ENCODE measurements around the gene PLXNA4. TPM values are rescaled to one million over a fixed set of nuclear protein-coding genes. Genes with fewer than 3 reads are reported as not detected.

Gene PLXNA4
- total RNA-seq, 4 donors from 2014 or later = 4.8 to 19.7 (median 10.7) TPM

- H3K4me3 ChIP-seq = no peak overlapping the region
- no peaks in the 10 kb centered on the region for H3K4me1 ChIP-seq
- no peak for ATAC-seq
- H3K9me3 ChIP-seq = no peaks in the 10 kb centered on the region
- no peaks in the 10 kb centered on the region for H3K36me3 ChIP-seq
- TF ChIP-seq EP300 (IDR thresholded peaks at IDR 0.05) = no peak
- no peak for TF ChIP-seq POLR2AphosphoS5 (IDR thresholded peaks at IDR 0.05)
- TF ChIP-seq POLR2A (IDR thresholded peaks at IDR 0.05) = no peak
- TF ChIP-seq CTCF (IDR thresholded peaks at IDR 0.05) = no peak
- no peaks in the 10 kb centered on the region for H3K27me3 ChIP-seq
- 0 to 52% methylated on average over 1 to 6 of the region's 7 CpGs for WGBS, 2 donors (ENCODE audit: low coverage in 1 of 2)
- no peak overlapping the region for H3K27ac ChIP-seq
Observed at GRCh38 chr7:132123773-132124172, 452.5 kb downstream of the PLXNA4 start.

- H3K9me3 ChIP-seq = no peaks in the 10 kb centered on the region
- 73 to 79% methylated on average over 3 to 5 of the region's 6 CpGs for WGBS, 2 donors (ENCODE audit: low coverage in 1 of 2)
- H3K36me3 ChIP-seq = no peaks in the 10 kb centered on the region
- H3K27me3 ChIP-seq = no peaks in the 10 kb centered on the region
- TF ChIP-seq CTCF (IDR thresholded peaks at IDR 0.05) (no peak), POLR2A (IDR thresholded peaks at IDR 0.05) (no peak), POLR2AphosphoS5 (IDR thresholded peaks at IDR 0.05) (no peak), EP300 (IDR thresholded peaks at IDR 0.05) (no peak)
- no peak overlapping the region for H3K4me3 ChIP-seq
- no peak for ATAC-seq
- no peaks in the 10 kb centered on the region for H3K4me1 ChIP-seq
- H3K27ac ChIP-seq = no peak overlapping the region
Observed at GRCh38 chr7:132122901-132123300, 453.4 kb downstream of the PLXNA4 start.

GRCh38 chr7:132121987-132122386, 454.3 kb downstream of the PLXNA4 start:
- whole genome bisulfite sequencing, 2 donors (ENCODE audit: low coverage in 1 of 2) = 90% methylated on average over 4 of the region's 6 CpGs; no CpG with 5 or more reads in 1 of the 2 donors
- ATAC-seq = no peak

GRCh38 chr7:132118641-132119040, 457.6 kb downstream of the PLXNA4 start:
- Histone ChIP-seq H3K27ac (no peak overlapping the region), H3K9me3 (no peaks in the 10 kb centered on the region), H3K36me3 (no peaks in the 10 kb centered on the region), H3K4me1 (no peaks in the 10 kb centered on the region), H3K27me3 (no peaks in the 10 kb centered on the region), H3K4me3 (no peak overlapping the region)
- WGBS, 2 donors (ENCODE audit: low coverage in 1 of 2) = 100% methylated on average over 1 of the region's 1 CpG; no CpG with 5 or more reads in 1 of the 2 donors
- no peak for TF ChIP-seq POLR2A (IDR thresholded peaks at IDR 0.05)
- TF ChIP-seq POLR2AphosphoS5 (IDR thresholded peaks at IDR 0.05) = no peak
- TF ChIP-seq CTCF (IDR thresholded peaks at IDR 0.05) = no peak
- no peak for TF ChIP-seq EP300 (IDR thresholded peaks at IDR 0.05)
- ATAC-seq = no peak

More at GRCh38 chr7:132121987-132122386, 454.3 kb downstream of the PLXNA4 start:
- Histone ChIP-seq H3K4me3 (no peak overlapping the region), H3K4me1 (no peaks in the 10 kb centered on the region), H3K9me3 (no peaks in the 10 kb centered on the region), H3K36me3 (no peaks in the 10 kb centered on the region), H3K27ac (no peak overlapping the region), H3K27me3 (no peaks in the 10 kb centered on the region)
- TF ChIP-seq POLR2A (IDR thresholded peaks at IDR 0.05) (no peak), POLR2AphosphoS5 (IDR thresholded peaks at IDR 0.05) (no peak)

GRCh38 chr7:132117636-132118035, 458.6 kb downstream of the PLXNA4 start:
- no peaks in the 10 kb centered on the region for H3K9me3 ChIP-seq
- no peak overlapping the region for H3K27ac ChIP-seq
- H3K4me3 ChIP-seq = no peak overlapping the region
- no peaks in the 10 kb centered on the region for H3K27me3 ChIP-seq
- no peaks in the 10 kb centered on the region for H3K4me1 ChIP-seq
- WGBS, 2 donors (ENCODE audit: low coverage in 1 of 2) = 74 to 78% methylated on average over 4 to 6 of the region's 6 CpGs
- no peak for ATAC-seq
- no peak for TF ChIP-seq POLR2AphosphoS5 (IDR thresholded peaks at IDR 0.05)
- TF ChIP-seq POLR2A (IDR thresholded peaks at IDR 0.05) = no peak
- TF ChIP-seq CTCF (IDR thresholded peaks at IDR 0.05) = no peak
- TF ChIP-seq EP300 (IDR thresholded peaks at IDR 0.05) = no peak
- no peaks in the 10 kb centered on the region for H3K36me3 ChIP-seq

All from gastroesophageal sphincter (tissue), 4 donors.